Esophagus muscularis mucosa (tissue), 4 donors: Measurements from ENCODE around the gene ATP7B. TPM values are rescaled to one million over a fixed set of nuclear protein-coding genes. Genes with fewer than 3 reads are reported as not detected.

ENCODE experiments used
- DNase-seq: peaks from one replicate; pipeline ENCODE4 v3.0.0-alpha.2; 2017; ENCODE audit errors: extremely low spot score
- H3K27ac ChIP-seq, 4 donors: fragments of 200-600 bp; sonication (generic); replicated peaks in 1 of 4; 1 replicate in 3 of 4; 2 replicates in 1 of 4; pipeline ENCODE4 v1.5.1; 2016 to 2019; ENCODE audit warnings: mild to moderate bottlenecking in 1 of 4
- H3K27me3 ChIP-seq, 4 donors: fragments of 200-600 bp; sonication (generic); one replicate each; pipeline versions ENCODE4 v1.5.1 to v1.6.0; 2016 to 2019
- H3K36me3 ChIP-seq, 4 donors: fragments of 200-600 bp; sonication (generic); one replicate each; pipeline ENCODE4 v1.5.1; 2016 to 2019
- H3K4me1 ChIP-seq, 4 donors: fragments of 200-600 bp; sonication (generic); one replicate each; pipeline ENCODE4 v1.5.1; 2016 to 2019
- H3K4me3 ChIP-seq, 4 donors: fragments of 200-600 bp; sonication (generic); 1 replicate in 2 of 4; 2 replicates in 2 of 4; pipeline ENCODE4 v1.5.1; 2016 to 2019; ENCODE audit warnings: mild to moderate bottlenecking in 4 of 4, moderate library complexity in 1 of 4
- H3K9me3 ChIP-seq, 4 donors: fragments of 200-600 bp; sonication (generic); 1 replicate in 3 of 4; 2 replicates in 1 of 4; pipeline ENCODE4 v1.5.1; 2016 to 2019
- CTCF ChIP-seq, 3 experiments: fragments of 200-600 bp in 2 of 3; fragments of 450-650 bp in 1 of 3; sonication (generic) in 2 of 3; IDR thresholded peaks; one replicate each; pipeline ENCODE4 v1.5.1; 2017 to 2019; ENCODE audit warnings: antibody characterized with exemption in 3 of 3, mild to moderate bottlenecking in 2 of 3, moderate library complexity in 1 of 3
- EP300 ChIP-seq: sonication (generic); formaldehyde crosslinking; IDR thresholded peaks from one replicate; pipeline ENCODE4 v1.6.1; 2017; ENCODE audit warnings: antibody characterized with exemption
- POLR2A ChIP-seq: fragments of 450-650 bp; IDR thresholded peaks from one replicate; pipeline ENCODE4 v1.6.1; 2017; ENCODE audit warnings: antibody characterized with exemption, moderate library complexity, mild to moderate bottlenecking, low read depth
- POLR2AphosphoS5 ChIP-seq, 2 donors: sonication (generic); formaldehyde crosslinking; IDR thresholded peaks; one replicate each; pipeline ENCODE4 v1.6.1; 2017; ENCODE audit warnings: antibody characterized with exemption in 2 of 2
- WGBS: methylation state at CpG from one replicate; pipeline ENCODE4 v1.1.5; 2018; 5-methylcytosine and 5-hydroxymethylcytosine counted together
- intact Hi-C: fragments of 100-400 bp; cut with DNase I; formaldehyde crosslinking; loops from one replicate; pipeline ENCODE4 v1.15.1; 2023
- total RNA-seq, 4 donors: library from RNA; depleted of rRNA; stranded (reverse); fragments of >200 nt; gene quantifications; one replicate each; pipeline versions ENCODE4 v1.1.0 to v1.2.1, GENCODE V29; 2016

ATP7B gene
- total RNA-seq, 4 donors from 2014 or later = 2.5 to 5.2 (median 4.4) TPM

- Histone ChIP-seq H3K27me3 (no peaks in the 10 kb centered on the region), H3K4me1 (peaks cover 27 to 44% (median 42%) of the 10 kb centered on the region in 4 donors), H3K9me3 (no peaks in the 10 kb centered on the region), H3K4me3 (peak overlapping the region; percentile 5 to 30 (median 18)), H3K36me3 (no peaks in the 10 kb centered on the region), H3K27ac (peak overlapping the region; percentile 33 to 64 (median 58))
- DNase-seq = no peak
- 42% methylated on average over 1 of the region's 1 CpG for WGBS
- TF ChIP-seq POLR2AphosphoS5 (IDR thresholded peaks at IDR 0.05) (no peak), POLR2A (no peak), EP300 (no peak), CTCF (IDR thresholded peaks at IDR 0.05) (no peak)
- intact Hi-C loops = loop anchor here (5.0 to 10.0 kb wide), 2 partner anchors 127 to 185 kb away; partner anchors contain the start of gene NEK5
These were observed 11.3 kb downstream of the ATP7B start for GRCh38 chr13:51999921-52000320.

DNA sequence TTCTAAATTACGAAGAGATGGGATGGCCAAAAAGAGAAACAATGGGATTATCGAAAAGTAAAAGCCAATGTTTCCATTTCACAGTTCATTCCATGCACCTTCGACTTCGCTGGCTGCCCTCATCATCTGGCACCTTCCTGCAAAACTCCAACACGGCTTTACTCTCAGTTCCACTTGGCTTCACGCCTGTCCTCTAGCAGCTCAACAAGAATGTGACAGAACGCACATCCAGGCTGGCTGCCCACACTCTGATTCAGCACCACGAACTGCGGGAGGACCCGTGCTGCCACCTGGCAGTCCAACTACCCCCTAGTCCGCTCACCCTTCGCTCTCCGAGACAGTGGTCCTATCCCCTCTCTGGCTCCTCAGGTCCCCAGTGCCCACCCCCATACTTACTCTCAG is 11.7 kb downstream of the ATP7B start:
- no peaks in the 10 kb centered on the region for H3K27me3 ChIP-seq
- peak overlapping the region; percentile 5 to 30 (median 18) for H3K4me3 ChIP-seq
- TF ChIP-seq CTCF (IDR thresholded peaks at IDR 0.05) (no peak), EP300 (no peak), POLR2A (no peak), POLR2AphosphoS5 (IDR thresholded peaks at IDR 0.05) (no peak)
- 48% methylated on average over 13 of the region's 13 CpGs for WGBS
- no peak for DNase-seq
- peak overlapping the region; percentile 33 to 64 (median 58) for H3K27ac ChIP-seq
- no peaks in the 10 kb centered on the region for H3K36me3 ChIP-seq
- H3K9me3 ChIP-seq = no peaks in the 10 kb centered on the region
- intact Hi-C loops = no loop called here
- H3K4me1 ChIP-seq = peaks cover 30 to 46% (median 44%) of the 10 kb centered on the region in 4 donors

GRCh38 chr13:51998723-51999509 is 12.3 kb downstream of the ATP7B start:
- Histone ChIP-seq H3K36me3 (no peaks in the 10 kb centered on the region), H3K4me3 (peak overlapping the region; percentile 5 to 30 (median 18)), H3K9me3 (no peaks in the 10 kb centered on the region), H3K4me1 (peaks cover 32 to 46% (median 44%) of the 10 kb centered on the region in 4 donors), H3K27me3 (no peaks in the 10 kb centered on the region), H3K27ac (peak overlapping the region; percentile 30 to 64 (median 58))
- TF ChIP-seq POLR2AphosphoS5 (IDR thresholded peaks at IDR 0.05) (no peak), POLR2A (no peak), EP300 (no peak), CTCF (IDR thresholded peaks at IDR 0.05) (no peak)
- no peak for DNase-seq
- 29% methylated on average over 6 of the region's 6 CpGs for WGBS
- intact Hi-C loops = no loop called here

GRCh38 chr13:51997641-51998330 is 13.5 kb downstream of the ATP7B start:
- DNase-seq = no peak
- intact Hi-C loops = no loop called here

More at GRCh38 chr13:51997641-51998330, 13.5 kb downstream of the ATP7B start:
- H3K4me3 ChIP-seq = no peak overlapping the region
- no peak for TF ChIP-seq POLR2A
- TF ChIP-seq CTCF (IDR thresholded peaks at IDR 0.05) = no peak
- TF ChIP-seq EP300 = no peak
- no peak for TF ChIP-seq POLR2AphosphoS5 (IDR thresholded peaks at IDR 0.05)
- H3K27me3 ChIP-seq = no peaks in the 10 kb centered on the region
- no peaks in the 10 kb centered on the region for H3K9me3 ChIP-seq
- H3K27ac ChIP-seq = no peak overlapping the region
- H3K36me3 ChIP-seq = no peaks in the 10 kb centered on the region
- 81% methylated on average over 8 of the region's 8 CpGs for WGBS
- H3K4me1 ChIP-seq = peaks cover 32 to 46% (median 44%) of the 10 kb centered on the region in 4 donors
